DOHH2 (cell line): ENCODE data around the gene CLDN5.

Source experiments
- H3F3A ChIP-seq: fragments of 200-600 bp; sonication (generic), shearing (Covaris generic); 2 replicates; pipeline ENCODE4 v1.6.0; 2016; ENCODE audit warnings: antibody characterized with exemption, mild to moderate bottlenecking; ENCODE audit not compliant: control insufficient read depth, insufficient read depth
- H3K27ac ChIP-seq: fragments of 200-600 bp; sonication (generic); 2 replicates; pipeline ENCODE4 v1.5.1; 2014; ENCODE audit warnings: low read depth, mild to moderate bottlenecking, low read length, moderate library complexity
- H3K27me3 ChIP-seq: fragments of 200-600 bp; sonication (generic); 2 replicates; pipeline ENCODE4 v1.6.1; 2014; ENCODE audit warnings: mild to moderate bottlenecking, low read length, mixed read lengths; ENCODE audit not compliant: control insufficient read depth
- H3K36me3 ChIP-seq: fragments of 200-600 bp; sonication (generic); 2 replicates; pipeline ENCODE4 v1.6.1; 2014; ENCODE audit warnings: mild to moderate bottlenecking, low read length, moderate library complexity, mixed read lengths; ENCODE audit not compliant: control insufficient read depth
- H3K4me1 ChIP-seq: fragments of 200-600 bp; sonication (generic); 2 replicates; pipeline ENCODE4 v1.6.1; 2014; ENCODE audit warnings: mild to moderate bottlenecking, low read length, mixed read lengths; ENCODE audit not compliant: control insufficient read depth
- H3K4me2 ChIP-seq: fragments of 200-600 bp; sonication (generic); 2 replicates; pipeline ENCODE4 v1.6.0; 2014; ENCODE audit warnings: mild to moderate bottlenecking, low read length, moderate library complexity
- H3K4me3 ChIP-seq: fragments of 200-600 bp; sonication (generic); 2 replicates; pipeline ENCODE4 v1.5.1; 2014; ENCODE audit warnings: mild to moderate bottlenecking, low read length, mixed read lengths
- H3K79me2 ChIP-seq: fragments of 200-600 bp; sonication (generic); 2 replicates; pipeline ENCODE4 v1.6.1; 2014; ENCODE audit warnings: mild to moderate bottlenecking, low read length, mixed read lengths; ENCODE audit not compliant: control insufficient read depth
- H3K9me2 ChIP-seq: fragments of 200-600 bp; sonication (generic); replicated peaks from 2 replicates; pipeline ENCODE4 v1.6.1; 2014; ENCODE audit warnings: mild to moderate bottlenecking, low read length, mixed read lengths; ENCODE audit not compliant: control insufficient read depth
- H3K9me3 ChIP-seq: fragments of 200-600 bp; sonication (generic); 2 replicates; pipeline ENCODE4 v1.6.1; 2014; ENCODE audit warnings: antibody characterized with exemption, low read length, mixed read lengths; ENCODE audit not compliant: control insufficient read depth, insufficient read depth
- H4K20me1 ChIP-seq: fragments of 200-600 bp; sonication (generic); 2 replicates; pipeline ENCODE4 v1.6.0; 2014; ENCODE audit warnings: low read depth, mild to moderate bottlenecking, antibody characterized with exemption, low read length, moderate library complexity; ENCODE audit not compliant: control insufficient read depth, insufficient read depth
- EZH2phosphoT487 ChIP-seq: fragments of 200-600 bp; sonication (generic); IDR thresholded peaks from 2 replicates; pipeline ENCODE4 v1.6.1; 2017; ENCODE audit warnings: borderline replicate concordance, mild to moderate bottlenecking, antibody characterized with exemption, low read length, moderate library complexity, mixed read lengths
- TF ChIP-seq, protein P1 (sequence below): fragments of 200-600 bp; sonication (generic); IDR thresholded peaks from one replicate; pipeline ENCODE4 v1.5.1; 2014; ENCODE audit warnings: antibody characterized with exemption, mild to moderate bottlenecking, low read depth, low read length; ENCODE audit not compliant: poor library complexity, severe bottlenecking

Gene CLDN5

DNA sequence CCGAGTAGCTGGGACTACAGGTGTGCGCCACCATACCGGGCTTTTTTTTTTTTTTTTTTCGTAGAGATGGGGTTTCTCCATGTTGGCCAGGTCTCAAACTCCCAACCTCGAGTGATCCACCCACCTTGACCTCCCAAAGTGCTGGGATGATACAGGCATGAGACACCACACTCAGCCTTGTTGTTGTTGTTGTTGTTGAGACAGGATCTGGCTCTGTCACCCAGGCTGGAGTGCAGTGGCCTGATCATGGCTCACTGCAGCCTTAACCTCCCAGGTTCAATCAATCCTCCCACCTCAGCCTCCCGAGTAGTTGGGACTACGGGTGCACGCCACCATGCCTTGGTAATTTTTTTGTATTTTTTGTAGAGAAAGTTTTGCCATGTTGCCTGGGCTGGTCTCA, 23.4 kb upstream of the CLDN5 start:
- H3K4me3 ChIP-seq, result no peak overlapping the region
- no peaks in the 10 kb centered on the region for H3K4me1 ChIP-seq
- no peaks in the 10 kb centered on the region for H3K79me2 ChIP-seq
- no peaks in the 10 kb centered on the region for H4K20me1 ChIP-seq
- TF ChIP-seq, protein P1, sequence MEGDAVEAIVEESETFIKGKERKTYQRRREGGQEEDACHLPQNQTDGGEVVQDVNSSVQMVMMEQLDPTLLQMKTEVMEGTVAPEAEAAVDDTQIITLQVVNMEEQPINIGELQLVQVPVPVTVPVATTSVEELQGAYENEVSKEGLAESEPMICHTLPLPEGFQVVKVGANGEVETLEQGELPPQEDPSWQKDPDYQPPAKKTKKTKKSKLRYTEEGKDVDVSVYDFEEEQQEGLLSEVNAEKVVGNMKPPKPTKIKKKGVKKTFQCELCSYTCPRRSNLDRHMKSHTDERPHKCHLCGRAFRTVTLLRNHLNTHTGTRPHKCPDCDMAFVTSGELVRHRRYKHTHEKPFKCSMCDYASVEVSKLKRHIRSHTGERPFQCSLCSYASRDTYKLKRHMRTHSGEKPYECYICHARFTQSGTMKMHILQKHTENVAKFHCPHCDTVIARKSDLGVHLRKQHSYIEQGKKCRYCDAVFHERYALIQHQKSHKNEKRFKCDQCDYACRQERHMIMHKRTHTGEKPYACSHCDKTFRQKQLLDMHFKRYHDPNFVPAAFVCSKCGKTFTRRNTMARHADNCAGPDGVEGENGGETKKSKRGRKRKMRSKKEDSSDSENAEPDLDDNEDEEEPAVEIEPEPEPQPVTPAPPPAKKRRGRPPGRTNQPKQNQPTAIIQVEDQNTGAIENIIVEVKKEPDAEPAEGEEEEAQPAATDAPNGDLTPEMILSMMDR, result no peak
- TF ChIP-seq EZH2phosphoT487, result no peak
- H3K36me3 ChIP-seq, result no peaks in the 10 kb centered on the region
- no peaks in the 10 kb centered on the region for H3K9me3 ChIP-seq
- H3K27ac ChIP-seq, result no peak overlapping the region
- H3K4me2 ChIP-seq, result no peak overlapping the region
- no peaks in the 10 kb centered on the region for H3F3A ChIP-seq
- no peaks in the 10 kb centered on the region for H3K9me2 ChIP-seq
- 0 out of 2 replicates have a peak, but pooled peaks cover 2% of the 10 kb centered on the region for H3K27me3 ChIP-seq

DNA sequence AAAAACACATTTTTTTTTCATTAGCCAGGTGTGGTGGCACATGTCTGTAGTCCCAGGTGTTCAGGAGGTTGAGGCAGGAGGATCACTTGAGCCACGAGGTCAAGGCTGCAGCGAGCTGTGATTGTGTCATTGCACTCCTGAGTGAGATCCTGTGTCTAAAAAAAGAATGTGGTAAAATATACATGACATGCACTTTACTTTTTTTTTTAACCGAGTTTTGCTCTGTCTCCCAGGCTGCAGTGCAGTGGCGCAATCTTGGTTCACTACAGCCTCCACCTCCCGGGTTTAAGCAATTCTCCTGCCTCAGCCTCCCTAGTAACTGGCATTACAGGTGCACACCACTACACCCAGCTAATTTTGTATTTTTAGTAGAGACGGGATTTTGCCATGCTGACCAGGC, 22.5 kb upstream of the CLDN5 start:
- H3K4me3 ChIP-seq, result no peak overlapping the region
- H3K36me3 ChIP-seq, result no peaks in the 10 kb centered on the region
- H3K27ac ChIP-seq, result no peak overlapping the region
- no peaks in the 10 kb centered on the region for H3K9me2 ChIP-seq
- TF ChIP-seq, protein P1, result no peak
- no peak for TF ChIP-seq EZH2phosphoT487
- no peaks in the 10 kb centered on the region for H3F3A ChIP-seq
- H4K20me1 ChIP-seq, result no peaks in the 10 kb centered on the region
- H3K27me3 ChIP-seq, result 0 out of 2 replicates have a peak, but pooled peaks cover 2% of the 10 kb centered on the region
- no peaks in the 10 kb centered on the region for H3K4me1 ChIP-seq
- H3K9me3 ChIP-seq, result no peaks in the 10 kb centered on the region
- H3K79me2 ChIP-seq, result no peaks in the 10 kb centered on the region
- no peak overlapping the region for H3K4me2 ChIP-seq

DNA sequence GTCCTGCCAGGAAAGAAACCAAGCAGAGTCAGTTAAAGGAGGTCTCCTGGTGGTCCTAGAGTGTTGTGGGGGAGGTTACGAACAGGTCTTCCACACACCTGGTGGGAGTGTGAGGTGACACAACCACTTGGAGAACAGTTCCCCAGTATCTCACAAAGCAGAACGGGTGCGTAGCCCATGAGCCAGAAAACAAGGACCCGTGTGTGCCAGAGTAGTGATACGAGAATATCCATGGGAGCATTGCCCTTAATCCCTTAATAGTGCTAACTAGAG, 21.7 kb upstream of the CLDN5 start:
- Histone ChIP-seq H3K4me1 (no peaks in the 10 kb centered on the region), H3F3A (no peaks in the 10 kb centered on the region), H3K9me2 (no peaks in the 10 kb centered on the region), H3K4me3 (no peak overlapping the region), H3K79me2 (no peaks in the 10 kb centered on the region), H3K36me3 (no peaks in the 10 kb centered on the region), H3K9me3 (no peaks in the 10 kb centered on the region), H3K27me3 (0 out of 2 replicates have a peak, but pooled peaks cover 2% of the 10 kb centered on the region), H3K4me2 (no peak overlapping the region), H3K27ac (no peak overlapping the region), H4K20me1 (no peaks in the 10 kb centered on the region)
- no peak for TF ChIP-seq EZH2phosphoT487
- TF ChIP-seq, protein P1, result no peak

DNA sequence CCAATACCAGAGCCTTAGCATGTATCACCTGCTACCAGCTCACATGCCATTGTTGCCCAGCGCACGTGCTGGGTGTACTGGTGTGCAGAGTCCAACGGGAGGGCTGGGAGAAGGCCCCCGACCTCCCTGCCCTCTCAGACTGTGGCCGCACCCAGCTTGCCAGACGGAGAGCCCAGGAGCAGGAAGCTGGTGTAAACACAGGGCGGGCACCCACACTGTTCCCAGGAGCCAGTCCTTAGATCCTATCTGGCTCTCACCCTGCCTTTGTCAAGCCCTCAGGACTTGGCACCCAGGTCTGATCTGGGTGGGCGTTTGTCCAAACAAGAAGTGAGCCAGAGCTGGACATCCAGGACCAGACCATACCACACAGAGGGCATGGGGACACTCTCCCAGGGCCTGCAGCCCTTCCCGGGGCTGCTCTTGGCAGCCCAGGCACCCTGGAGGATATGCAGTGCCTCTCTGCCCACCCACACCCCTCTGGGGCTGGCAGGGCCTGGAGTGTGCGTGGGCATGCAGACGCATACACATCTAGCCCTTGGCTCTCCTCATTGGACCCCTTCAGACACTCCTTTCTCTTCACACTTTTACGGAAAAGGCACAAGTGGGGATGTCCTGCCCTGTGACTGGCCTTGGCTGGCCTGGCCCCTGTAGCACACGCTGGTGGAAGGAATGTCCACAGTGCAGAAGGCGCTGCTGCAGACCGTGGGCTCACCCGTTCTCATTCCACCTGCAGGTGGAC, 19.9 kb upstream of the CLDN5 start:
- H3F3A ChIP-seq, result no peaks in the 10 kb centered on the region
- H3K4me2 ChIP-seq, result no peak overlapping the region
- H3K36me3 ChIP-seq, result no peaks in the 10 kb centered on the region
- H3K27me3 ChIP-seq, result peaks cover 10% of the 10 kb centered on the region; the same call in 1 of the 2 replicates
- no peaks in the 10 kb centered on the region for H3K4me1 ChIP-seq
- H4K20me1 ChIP-seq, result no peaks in the 10 kb centered on the region
- no peaks in the 10 kb centered on the region for H3K9me3 ChIP-seq
- H3K9me2 ChIP-seq, result no peaks in the 10 kb centered on the region
- H3K79me2 ChIP-seq, result no peaks in the 10 kb centered on the region
- H3K4me3 ChIP-seq, result no peak overlapping the region
- H3K27ac ChIP-seq, result no peak overlapping the region
- TF ChIP-seq, protein P1, result no peak
- no peak for TF ChIP-seq EZH2phosphoT487
